GM19193 (cell line): ENCODE data around the gene VASH1.

Experiments
- POLR2A ChIP-seq: IDR thresholded peaks from 4 replicates; pipeline ENCODE4 v1.6.1; 2011; ENCODE audit not compliant: insufficient read depth, insufficient read length; ENCODE audit errors: extremely low read depth

Gene VASH1

DNA sequence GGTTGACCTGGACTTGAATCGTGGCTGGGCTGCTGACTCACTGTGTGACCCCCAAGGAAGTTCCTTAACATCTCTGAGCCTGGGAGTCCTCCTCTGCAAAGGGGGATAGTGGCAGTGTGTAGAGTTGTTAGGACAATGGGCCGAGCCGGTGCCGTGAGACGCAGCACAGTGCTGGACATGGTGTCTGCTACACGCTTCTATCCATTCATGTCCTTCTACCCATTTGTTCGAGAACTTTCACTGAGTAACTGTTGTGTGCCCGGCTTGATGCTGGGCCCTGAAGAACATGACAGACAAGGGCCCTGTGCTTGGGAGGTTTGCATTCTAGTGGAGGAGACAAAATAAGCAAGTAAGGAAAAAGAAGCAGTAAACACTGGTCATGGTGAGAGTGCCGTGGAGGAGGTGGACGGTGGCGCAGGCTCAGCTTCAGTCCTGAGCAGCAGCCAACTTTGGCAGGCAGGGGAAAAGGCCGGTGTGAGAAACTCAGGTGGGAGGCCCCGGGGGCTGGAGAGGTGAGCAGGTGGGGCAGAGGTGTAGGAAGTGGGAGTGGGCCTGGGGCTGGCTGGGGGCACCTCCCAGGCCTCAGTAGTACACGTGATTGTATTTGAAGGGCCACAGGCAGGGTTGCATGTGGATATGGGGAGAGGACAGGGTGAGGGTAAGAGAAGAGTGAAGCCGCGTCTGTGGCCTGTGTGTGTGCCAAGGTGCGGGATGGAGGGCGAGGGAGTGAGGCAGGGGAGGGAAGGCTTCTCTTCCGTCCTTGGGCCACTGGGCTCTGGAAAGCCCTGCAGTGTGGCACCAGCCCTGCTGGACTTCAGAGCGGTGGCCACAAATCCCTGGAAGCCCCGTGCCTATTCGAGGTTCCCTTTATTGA, 13.8 kb downstream of the VASH1 start:
- no peak for TF ChIP-seq POLR2A

- no peak for TF ChIP-seq POLR2A
Measured at GRCh38 chr14:76775695-76776427, 14.6 kb downstream of the VASH1 start.

DNA sequence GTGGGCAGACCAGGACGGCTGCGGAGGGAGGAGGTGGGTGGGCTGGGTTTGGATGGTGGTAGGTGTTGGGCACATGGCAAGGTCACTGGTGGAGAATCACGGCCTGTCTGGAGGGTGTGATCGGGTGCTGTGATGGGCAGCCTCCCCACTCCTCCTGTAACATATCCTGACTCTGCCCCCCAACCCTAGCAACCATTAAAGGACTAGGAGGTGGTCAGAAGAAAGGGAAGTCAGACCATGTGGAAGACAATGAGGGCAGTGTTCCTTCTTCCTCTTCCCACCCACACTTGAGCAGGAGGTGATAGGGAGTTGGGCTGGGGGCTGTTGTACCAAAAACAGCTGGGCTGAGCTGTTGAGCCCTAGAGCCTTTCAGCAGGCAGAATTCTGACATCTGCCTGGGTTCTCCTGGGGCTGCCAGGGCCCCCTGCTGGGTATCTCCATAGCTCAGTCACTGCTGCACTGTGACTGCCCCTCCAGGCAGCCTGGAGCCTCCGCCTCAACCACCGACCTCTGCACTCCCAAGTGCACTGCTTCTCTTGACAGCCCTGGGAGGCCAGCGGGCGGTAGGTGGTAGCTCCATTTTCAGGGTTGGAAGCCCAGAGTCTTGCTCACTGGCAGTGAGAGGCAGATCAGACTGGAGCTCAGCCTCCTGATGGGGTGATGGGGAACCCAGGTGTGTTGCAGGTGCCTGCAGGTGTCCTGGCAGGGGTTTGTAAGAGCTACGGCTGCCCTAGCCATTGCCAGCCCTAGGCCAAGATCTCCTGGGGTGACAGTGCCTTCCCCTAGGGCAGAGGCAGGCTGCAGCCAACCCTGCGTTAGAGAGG, 15.4 kb downstream of the VASH1 start:
- no peak for TF ChIP-seq POLR2A

DNA sequence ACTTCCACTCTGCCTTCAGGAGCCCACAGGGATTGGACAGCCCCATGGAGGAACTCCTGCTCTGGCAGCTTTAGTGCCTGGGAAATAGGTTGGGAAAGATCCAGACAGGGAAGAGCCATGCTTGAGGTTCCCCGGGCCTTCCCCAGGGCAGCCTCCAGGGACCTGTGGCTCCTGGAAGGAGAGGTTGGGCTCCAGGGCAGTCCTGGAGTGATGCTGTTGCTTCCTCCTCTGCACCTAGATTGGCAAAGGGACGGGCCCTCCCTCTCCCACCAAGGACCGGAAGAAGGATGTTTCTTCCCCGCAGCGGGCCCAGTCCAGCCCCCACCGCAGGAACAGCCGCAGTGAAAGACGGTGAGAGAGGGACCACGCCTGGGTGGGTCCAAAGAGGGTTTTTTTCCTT, 16.5 kb downstream of the VASH1 start:
- no peak for TF ChIP-seq POLR2A

DNA sequence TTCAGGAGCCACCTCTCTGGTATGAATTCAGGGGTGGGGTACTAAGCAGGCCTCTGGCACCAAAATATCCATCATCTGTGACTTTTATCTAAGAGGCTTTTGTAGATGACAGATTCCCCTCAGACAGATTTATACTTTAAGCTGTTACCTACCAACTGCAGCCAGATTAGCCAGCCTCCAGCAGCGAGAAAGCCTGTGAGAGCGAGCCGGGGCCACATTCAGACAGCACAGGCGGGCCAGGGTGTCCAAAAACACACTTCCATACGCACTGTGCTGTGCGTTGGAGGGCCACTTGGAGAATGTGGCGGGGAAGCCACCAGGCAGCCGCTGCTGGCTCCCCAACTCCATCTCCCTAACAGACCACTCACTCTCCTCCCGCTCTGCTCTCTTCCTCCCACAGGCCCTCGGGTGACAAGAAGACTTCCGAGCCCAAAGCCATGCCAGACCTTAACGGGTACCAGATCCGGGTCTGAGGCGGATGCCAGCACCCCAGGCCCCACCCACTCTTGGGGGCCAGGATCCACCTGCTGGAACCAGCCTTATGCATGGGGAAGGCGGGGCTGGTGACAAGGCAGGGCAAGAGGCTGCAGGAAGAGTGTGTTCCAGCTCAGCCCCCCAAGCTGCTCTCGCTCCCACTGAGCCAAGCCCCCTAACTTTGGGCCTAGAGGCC, 17.4 kb downstream of the VASH1 start:
- no peak for TF ChIP-seq POLR2A

GRCh38 chr14:76779221-76780057, 18.2 kb downstream of the VASH1 start:
- TF ChIP-seq POLR2A: no peak

GRCh38 chr14:76780058-76780345, 18.7 kb downstream of the VASH1 start:
- TF ChIP-seq POLR2A: no peak

DNA sequence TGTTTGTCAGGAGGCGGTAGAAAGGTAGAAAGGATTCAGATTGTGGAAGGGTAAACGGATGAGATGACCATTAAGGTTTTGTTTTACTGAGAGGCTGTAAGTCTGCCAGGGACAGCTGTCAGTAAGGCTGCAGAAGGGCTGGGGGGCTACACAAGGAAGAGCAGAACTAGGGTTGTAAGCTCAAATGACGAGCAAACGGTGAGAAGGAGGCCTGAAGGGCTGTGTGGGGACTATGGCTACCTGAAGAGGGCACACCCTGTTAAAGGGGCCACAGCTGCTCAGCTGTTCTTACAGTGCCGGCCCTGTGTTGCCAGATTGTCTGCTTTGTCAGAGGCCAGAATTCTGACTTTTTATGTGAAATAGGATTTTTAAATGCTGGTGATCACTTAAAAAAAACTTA, 19.1 kb downstream of the VASH1 start:
- no peak for TF ChIP-seq POLR2A

DNA sequence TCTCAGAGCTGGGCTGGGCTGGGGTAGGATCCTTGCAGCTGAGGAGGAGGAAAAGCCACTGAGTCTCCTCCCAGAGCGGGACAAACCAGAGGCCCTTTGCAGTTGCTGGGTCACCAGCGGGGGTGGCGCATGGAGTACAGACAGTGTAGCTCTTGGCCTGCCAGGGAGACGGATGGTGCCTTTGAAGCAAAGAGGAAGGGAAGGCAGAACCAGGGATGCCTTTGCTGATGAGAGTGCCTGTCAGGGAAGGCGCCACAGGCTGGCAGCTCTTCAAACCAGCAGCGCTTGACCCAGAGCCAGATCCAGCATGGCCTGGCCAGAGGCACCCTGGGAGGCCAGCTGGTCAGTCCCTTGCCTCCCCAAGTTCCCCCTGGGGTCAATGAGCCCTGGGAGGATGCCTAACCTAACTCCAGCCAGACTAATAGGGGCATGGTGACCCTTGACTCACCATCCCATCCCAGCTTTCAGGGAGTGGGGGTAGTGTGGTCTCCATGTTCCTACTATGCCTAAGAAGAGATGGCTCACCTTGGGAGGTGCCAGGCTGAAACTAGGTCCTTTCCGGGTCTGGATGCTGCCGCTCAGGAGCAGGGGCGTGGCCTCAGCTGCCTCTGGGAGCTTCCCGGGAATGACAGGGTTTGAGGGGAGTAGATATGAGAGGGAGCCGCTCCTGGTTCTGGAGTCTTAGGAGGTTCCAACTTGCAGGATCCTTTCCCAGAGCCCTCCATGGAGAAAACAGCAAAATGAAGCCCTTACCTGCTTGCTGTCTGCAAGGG, 19.8 kb downstream of the VASH1 start:
- no peak for TF ChIP-seq POLR2A

GRCh38 chr14:76781648-76782051, 20.4 kb downstream of the VASH1 start:
- TF ChIP-seq POLR2A: no peak

DNA sequence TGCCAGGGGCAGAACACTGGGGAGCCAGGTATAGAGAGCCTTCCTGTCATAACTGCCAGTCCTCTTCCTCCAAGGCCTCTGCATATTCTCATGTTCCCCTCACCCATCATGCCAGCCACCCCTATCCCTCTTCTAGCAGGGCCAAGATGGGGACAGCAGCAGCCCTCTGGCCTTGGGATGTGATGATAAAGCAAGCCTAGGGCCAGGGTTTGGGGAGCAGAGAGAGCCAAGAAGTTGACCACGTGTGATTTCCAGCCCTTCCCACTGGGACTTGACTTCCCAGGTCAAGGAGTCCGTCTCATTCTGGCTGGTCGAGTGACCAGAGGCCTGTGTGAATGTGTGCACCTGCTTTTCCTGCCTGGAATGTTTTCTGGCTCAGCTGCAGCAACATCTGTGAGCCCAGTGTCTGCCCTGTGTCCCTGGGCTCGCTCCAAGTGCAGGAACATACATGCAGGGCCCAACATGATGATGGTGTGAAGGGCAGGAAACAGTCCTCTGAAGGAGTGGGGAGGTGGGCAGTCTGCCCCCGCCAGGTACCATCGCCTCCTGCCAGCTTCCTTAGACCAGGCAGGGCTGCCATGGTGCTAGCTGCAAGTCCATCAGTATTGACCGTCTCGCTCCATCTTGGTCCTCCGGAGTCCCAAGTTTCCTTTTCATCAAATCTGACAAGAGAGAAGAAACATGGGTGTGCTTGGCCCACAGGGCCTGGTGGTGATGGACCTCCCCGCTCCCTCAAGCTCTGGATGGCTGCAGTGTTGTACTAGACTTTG, 21.0 kb downstream of the VASH1 start:
- TF ChIP-seq POLR2A: no peak

GRCh38 chr14:76782885-76783566, 21.8 kb downstream of the VASH1 start:
- TF ChIP-seq POLR2A: no peak
